SK-N-MC (cell line): ENCODE measurements around the gene SPHK1.

ENCODE experiments used
- EZH2 ChIP-seq: fragments of 200-600 bp; sonication (generic); IDR thresholded peaks from one replicate; pipeline ENCODE4 v1.6.1; 2017; ENCODE audit warnings: antibody characterized with exemption
- POLR2AphosphoS5 ChIP-seq: IDR thresholded peaks from 2 replicates; pipeline ENCODE4 v1.6.1; 2012; ENCODE audit warnings: mild to moderate bottlenecking, low read depth, low read length, borderline replicate concordance

- TF ChIP-seq EZH2 (no peak), POLR2AphosphoS5 (no peak)
Measured at GRCh38 chr17:76432712-76433336, 48.4 kb downstream of the SPHK1 start.
